Fibroblast of the aortic adventitia (primary cell): Measurements from ENCODE around the gene VGF. TPM values are rescaled to one million over a fixed set of nuclear protein-coding genes. Genes with fewer than 3 reads are reported as not detected.
"Not testable (repeated sequence)": the region's sequence is repeated elsewhere in the genome, so short reads cannot be mapped to it uniquely, and the experiment has no call there.

Experiments used
- DNase-seq: peaks from one replicate; pipeline ENCODE4 v3.0.0-alpha.2; 2010; ENCODE audit warnings: low read depth
- H3K4me3 ChIP-seq: 2 replicates; pipeline ENCODE4 v1.5.1; 2011; ENCODE audit warnings: low read depth, mild to moderate bottlenecking, control low read depth, low read length, moderate library complexity
- CTCF ChIP-seq: IDR thresholded peaks from 2 replicates; pipeline ENCODE4 v1.5.1; 2011; ENCODE audit warnings: mild to moderate bottlenecking, low read length, control low read depth, inconsistent platforms; ENCODE audit not compliant: insufficient read depth
- total RNA-seq: library from RNA; depleted of rRNA; stranded (reverse); fragments of >200 nt; gene quantifications from 2 replicates; pipeline ENCODE4 v1.2.3, GENCODE V29; 2012; ENCODE audit warnings: low replicate concordance

Gene VGF
- total RNA-seq, 1 donor = not detected

- TF ChIP-seq CTCF = no peak
These were observed 41.3 kb upstream of the VGF start for GRCh38 chr7:101206665-101207042.

GRCh38 chr7:101205901-101206664 is 40.7 kb upstream of the VGF start:
- no peak overlapping the region for H3K4me3 ChIP-seq
- TF ChIP-seq CTCF = no peak
- DNase-seq = no peak

More at GRCh38 chr7:101206665-101207042, 41.3 kb upstream of the VGF start:
- DNase-seq = no peak
- no peak overlapping the region for H3K4me3 ChIP-seq

GRCh38 chr7:101203740-101204738 is 38.7 kb upstream of the VGF start:
- peak; percentile 5 for DNase-seq
- not testable (repeated sequence) for H3K4me3 ChIP-seq

GRCh38 chr7:101202603-101202918 is 37.2 kb upstream of the VGF start:
- TF ChIP-seq CTCF = no peak
- no peak for DNase-seq
- H3K4me3 ChIP-seq = no peak overlapping the region

GRCh38 chr7:101201695-101202602 is 36.6 kb upstream of the VGF start:
- no peak for TF ChIP-seq CTCF
- DNase-seq = no peak
- H3K4me3 ChIP-seq = no peak overlapping the region

GRCh38 chr7:101200862-101201599 is 35.7 kb upstream of the VGF start, which contains the start of gene MOGAT3:
Gene MOGAT3, minus strand, starts transcription at chr7:101201036. Its CDS starts 182 bp downstream, at chr7:101200854.
- TF ChIP-seq CTCF = no peak
- no peak within 1 kb of the TSS for H3K4me3 ChIP-seq
- no peak for DNase-seq
